SK-N-SH (cell line): ENCODE data around the gene RNF166.

ENCODE experiments used
- EP300 ChIP-seq, 2 experiments: IDR thresholded peaks; 2 replicates each; pipeline versions ENCODE4 v1.4.0 to v1.6.1; 2012; ENCODE audit warnings: borderline replicate concordance in 1 of 2, low read depth in 1 of 2, low read length in 1 of 2
- FOSL2 ChIP-seq: IDR thresholded peaks from 2 replicates; pipeline ENCODE4 v1.4.0; 2012; ENCODE audit warnings: low read depth, mild to moderate bottlenecking, moderate library complexity, borderline replicate concordance
- FOXM1 ChIP-seq: IDR thresholded peaks from 2 replicates; pipeline ENCODE4 v1.4.0; 2012; ENCODE audit warnings: low read depth, mild to moderate bottlenecking
- MAX ChIP-seq: IDR thresholded peaks from 2 replicates; pipeline ENCODE4 v1.4.0; 2012; ENCODE audit warnings: low read depth
- MXI1 ChIP-seq: IDR thresholded peaks from 2 replicates; pipeline ENCODE4 v1.6.1; 2012; ENCODE audit warnings: mild to moderate bottlenecking, low read depth, low read length, improper control_type of control experiment
- POLR2AphosphoS5 ChIP-seq: IDR thresholded peaks from 2 replicates; pipeline ENCODE4 v1.6.1; 2012; ENCODE audit warnings: low read depth, low read length
- SIN3A ChIP-seq: IDR thresholded peaks from 2 replicates; pipeline ENCODE4 v1.6.1; 2012; ENCODE audit warnings: low read depth, mild to moderate bottlenecking, low read length, moderate library complexity, borderline replicate concordance
- TAF1 ChIP-seq: IDR thresholded peaks from 2 replicates; pipeline ENCODE4 v1.6.1; 2012; ENCODE audit warnings: low read depth, mild to moderate bottlenecking, low read length, moderate library complexity, borderline replicate concordance
- YY1 ChIP-seq: IDR thresholded peaks from 2 replicates; pipeline ENCODE4 v1.4.0; 2012; ENCODE audit warnings: low read depth, mild to moderate bottlenecking
- TF ChIP-seq, protein P1 (sequence below): fragments of 200-600 bp; sonication (generic); IDR thresholded peaks from 2 replicates; pipeline ENCODE4 v1.6.1; 2017; ENCODE audit warnings: antibody characterized with exemption, mild to moderate bottlenecking, moderate library complexity

DNA sequence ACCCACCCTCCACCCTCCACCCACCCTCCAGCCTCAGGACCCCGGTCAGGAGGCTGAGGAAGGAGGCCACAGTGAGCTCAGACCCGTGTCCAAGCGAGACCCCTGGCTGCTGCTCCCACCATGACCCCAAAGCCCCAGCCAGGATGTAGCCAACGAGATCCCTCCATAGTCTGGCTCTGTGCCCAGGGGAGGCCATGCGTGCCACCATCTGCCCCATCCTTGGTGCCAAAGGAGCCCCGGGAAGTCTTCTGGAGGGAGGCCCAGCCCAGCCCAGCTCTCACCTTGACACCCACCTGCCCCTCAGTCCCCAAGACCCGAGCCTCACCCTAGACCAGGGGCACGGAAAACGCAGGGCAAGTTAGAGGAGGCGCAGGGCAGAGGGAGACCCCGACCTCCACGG is 44.6 kb upstream of the RNF166 start:
- TF ChIP-seq, protein P1, sequence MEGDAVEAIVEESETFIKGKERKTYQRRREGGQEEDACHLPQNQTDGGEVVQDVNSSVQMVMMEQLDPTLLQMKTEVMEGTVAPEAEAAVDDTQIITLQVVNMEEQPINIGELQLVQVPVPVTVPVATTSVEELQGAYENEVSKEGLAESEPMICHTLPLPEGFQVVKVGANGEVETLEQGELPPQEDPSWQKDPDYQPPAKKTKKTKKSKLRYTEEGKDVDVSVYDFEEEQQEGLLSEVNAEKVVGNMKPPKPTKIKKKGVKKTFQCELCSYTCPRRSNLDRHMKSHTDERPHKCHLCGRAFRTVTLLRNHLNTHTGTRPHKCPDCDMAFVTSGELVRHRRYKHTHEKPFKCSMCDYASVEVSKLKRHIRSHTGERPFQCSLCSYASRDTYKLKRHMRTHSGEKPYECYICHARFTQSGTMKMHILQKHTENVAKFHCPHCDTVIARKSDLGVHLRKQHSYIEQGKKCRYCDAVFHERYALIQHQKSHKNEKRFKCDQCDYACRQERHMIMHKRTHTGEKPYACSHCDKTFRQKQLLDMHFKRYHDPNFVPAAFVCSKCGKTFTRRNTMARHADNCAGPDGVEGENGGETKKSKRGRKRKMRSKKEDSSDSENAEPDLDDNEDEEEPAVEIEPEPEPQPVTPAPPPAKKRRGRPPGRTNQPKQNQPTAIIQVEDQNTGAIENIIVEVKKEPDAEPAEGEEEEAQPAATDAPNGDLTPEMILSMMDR: no peak
- no peak for TF ChIP-seq TAF1
- no peak for TF ChIP-seq FOSL2
- TF ChIP-seq EP300 (IDR thresholded peaks at IDR 0.05; ENCODE audit: borderline replicate concordance in 1 of 2, low read depth in 1 of 2, low read length in 1 of 2): no peak
- TF ChIP-seq MAX: no peak
- no peak for TF ChIP-seq FOXM1
- TF ChIP-seq YY1: no peak
- TF ChIP-seq MXI1: no peak
- no peak for TF ChIP-seq POLR2AphosphoS5
- TF ChIP-seq SIN3A: no peak
